Endothelial cell (in vitro differentiated cells): Measurements from ENCODE around the gene DAZAP2. TPM values are rescaled to one million over a fixed set of nuclear protein-coding genes. Genes with fewer than 3 reads are reported as not detected.
A peak's percentile ranks its signal among the peaks of the same experiment; 100 is the strongest.
"Not testable (repeated sequence)": the region's sequence is repeated elsewhere in the genome, so short reads cannot be mapped to it uniquely, and the experiment has no call there.

Experiments
- DNase-seq: peaks from one replicate; pipeline ENCODE4 v3.0.0; 2021; ENCODE audit warnings: low spot score
- H3K27ac Mint-ChIP-seq: one replicate; pipeline ENCODE4 v1.8.0; 2021; ENCODE audit warnings: mixed read lengths, inconsistent platforms; ENCODE audit not compliant: unreplicated experiment
- H3K27me3 Mint-ChIP-seq: one replicate; pipeline ENCODE4 v1.8.0; 2021; ENCODE audit warnings: mild to moderate bottlenecking, moderate library complexity, mixed read lengths, inconsistent platforms; ENCODE audit not compliant: unreplicated experiment
- H3K36me3 Mint-ChIP-seq: one replicate; pipeline ENCODE4 v1.8.0; 2021; ENCODE audit warnings: mild to moderate bottlenecking, low read depth, mixed read lengths, inconsistent platforms; ENCODE audit not compliant: unreplicated experiment
- H3K4me1 Mint-ChIP-seq: one replicate; pipeline ENCODE4 v1.8.0; 2021; ENCODE audit warnings: mild to moderate bottlenecking, mixed read lengths, inconsistent platforms; ENCODE audit not compliant: unreplicated experiment
- H3K4me3 Mint-ChIP-seq: one replicate; pipeline ENCODE4 v1.8.0; 2021; ENCODE audit warnings: mild to moderate bottlenecking, mixed read lengths, inconsistent platforms; ENCODE audit not compliant: unreplicated experiment
- H3K9me3 Mint-ChIP-seq: one replicate; pipeline ENCODE4 v1.8.0; 2021; ENCODE audit warnings: mixed read lengths, inconsistent platforms; ENCODE audit not compliant: unreplicated experiment
- CTCF ChIP-seq: fragments of 200-600 bp; sonication (generic); IDR thresholded peaks from one replicate; pipeline ENCODE4 v1.5.0; 2021; ENCODE audit warnings: antibody characterized with exemption; ENCODE audit not compliant: unreplicated experiment
- total RNA-seq: library from RNA; stranded (reverse); fragmentation: NEBNext Ultra II Directional; extraction: Animal tissue kit (Norgen Biotek cat#: 25700); gene quantifications from one replicate; pipeline ENCODE4 v1.2.1, GENCODE V29; 2021; ENCODE audit not compliant: unreplicated experiment

Gene DAZAP2
- total RNA-seq, 1 donor from 2014 or later: 28.1 TPM

DNA sequence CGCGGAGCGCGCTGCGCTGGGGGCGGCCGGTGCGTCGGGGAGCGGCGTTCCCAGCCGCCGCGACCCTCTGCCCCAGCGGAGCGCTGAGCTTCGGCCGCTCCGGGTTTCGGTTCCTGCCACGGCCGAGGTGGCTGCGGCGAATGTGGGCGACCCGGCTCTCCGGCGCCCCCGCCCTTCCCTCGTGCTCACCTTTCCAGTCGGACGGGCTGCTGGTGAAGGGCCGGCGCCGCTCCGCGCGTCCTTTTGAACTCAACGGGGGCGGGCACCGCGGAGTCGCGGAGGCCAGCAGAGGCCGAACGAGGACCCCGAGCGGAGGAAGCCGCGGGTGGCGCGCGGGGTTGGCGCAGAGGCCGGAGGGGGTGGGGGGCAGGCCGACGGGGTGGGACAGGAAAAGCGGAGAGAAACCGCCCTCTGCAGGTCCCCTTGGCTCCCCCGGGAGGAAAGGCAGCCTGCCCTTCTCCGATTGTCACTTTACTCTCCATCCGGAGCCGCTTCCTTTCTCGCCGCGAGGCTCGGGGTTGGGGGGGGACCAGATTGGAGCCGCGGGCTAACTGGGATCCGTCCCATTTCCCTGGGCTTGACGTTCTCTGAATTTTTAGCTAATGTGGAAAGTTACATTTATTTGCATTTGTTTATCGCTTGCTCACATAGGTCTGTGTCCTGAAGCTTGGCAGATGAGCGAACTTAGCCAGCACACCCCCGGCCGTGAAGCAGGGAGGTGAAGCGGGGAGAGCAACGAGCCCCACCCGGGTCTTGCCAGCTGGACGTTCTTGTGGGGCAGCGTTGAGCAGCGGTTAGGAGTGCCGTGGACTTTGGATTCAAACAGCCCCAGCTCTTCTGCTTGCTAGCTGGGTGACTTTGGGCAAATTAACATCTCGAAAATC lies 31.7 kb downstream of the DAZAP2 start, which contains the start of gene SMAGP:
Gene SMAGP, minus strand, starts transcription at position 349 of the 884 bp plus-strand sequence. CDS start 1,137 bp downstream, outside the sequence.
- Mint-ChIP-seq H3K4me1 (peaks cover 36% of the 10 kb centered on the region), H3K36me3 (peaks cover 28% of the 10 kb centered on the region), H3K27ac (peak within 1 kb of the TSS; percentile 98), H3K4me3 (peak within 1 kb of the TSS; percentile 96), H3K9me3 (no peaks in the 10 kb centered on the region), H3K27me3 (peaks cover 5% of the 10 kb centered on the region)
- TF ChIP-seq CTCF: no peak
- DNase-seq: peak; percentile 78

DNA sequence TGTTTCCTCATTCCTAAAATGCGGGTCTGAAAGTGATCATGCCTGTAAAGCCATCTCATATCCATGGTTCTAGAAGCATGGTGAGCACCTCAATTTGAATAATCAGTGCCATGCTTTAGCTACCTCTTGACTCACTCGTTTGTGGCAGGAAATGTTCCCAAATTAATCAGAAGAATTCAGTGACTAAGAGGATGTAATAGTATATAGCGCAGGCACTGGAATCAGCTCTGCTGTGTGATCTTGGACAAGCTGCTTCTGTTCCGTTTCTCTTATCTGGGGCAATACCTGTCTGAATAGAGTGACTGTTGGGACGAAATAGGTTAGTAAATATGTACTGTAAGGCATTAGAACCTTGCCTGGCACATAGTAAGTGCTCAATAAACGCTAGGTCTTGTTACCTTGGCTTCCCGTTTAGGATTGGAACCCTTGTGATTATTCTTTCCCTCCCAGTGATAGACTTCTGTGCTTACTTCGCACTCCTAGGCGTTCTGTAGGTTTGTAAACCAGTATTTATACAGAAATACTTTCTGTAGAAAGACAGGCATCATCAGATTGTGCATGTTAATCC lies 32.4 kb downstream of the DAZAP2 start:
- TF ChIP-seq CTCF: no peak
- Mint-ChIP-seq H3K9me3 (no peaks in the 10 kb centered on the region), H3K27me3 (peaks cover 5% of the 10 kb centered on the region), H3K36me3 (peaks cover 24% of the 10 kb centered on the region), H3K4me3 (peak overlapping the region; percentile 92), H3K4me1 (peaks cover 31% of the 10 kb centered on the region), H3K27ac (peak overlapping the region; percentile 92)
- no peak for DNase-seq

DNA sequence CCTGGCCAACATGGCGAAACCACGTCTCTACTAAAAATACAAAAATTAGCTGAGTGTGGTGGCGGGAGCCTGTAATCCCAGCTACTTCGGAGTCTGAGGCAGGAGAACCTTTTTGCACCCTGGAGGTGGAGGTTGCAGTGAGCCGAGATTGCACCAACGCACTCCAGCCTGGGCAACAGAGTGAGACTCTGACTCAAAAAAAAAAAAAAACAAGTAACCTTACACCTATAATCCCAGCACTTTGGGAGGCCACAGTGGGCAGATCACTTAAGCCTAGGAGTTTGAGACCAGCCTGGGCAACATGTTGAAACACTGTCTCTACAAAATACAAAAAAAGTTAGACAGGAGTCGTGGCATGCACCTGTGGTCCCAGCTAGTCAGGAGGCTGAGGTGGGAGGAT lies 34.2 kb downstream of the DAZAP2 start:
- not testable (repeated sequence) for H3K27ac Mint-ChIP-seq, H3K4me3 Mint-ChIP-seq
- peaks cover 22% of the 10 kb centered on the region for H3K4me1 Mint-ChIP-seq

DNA sequence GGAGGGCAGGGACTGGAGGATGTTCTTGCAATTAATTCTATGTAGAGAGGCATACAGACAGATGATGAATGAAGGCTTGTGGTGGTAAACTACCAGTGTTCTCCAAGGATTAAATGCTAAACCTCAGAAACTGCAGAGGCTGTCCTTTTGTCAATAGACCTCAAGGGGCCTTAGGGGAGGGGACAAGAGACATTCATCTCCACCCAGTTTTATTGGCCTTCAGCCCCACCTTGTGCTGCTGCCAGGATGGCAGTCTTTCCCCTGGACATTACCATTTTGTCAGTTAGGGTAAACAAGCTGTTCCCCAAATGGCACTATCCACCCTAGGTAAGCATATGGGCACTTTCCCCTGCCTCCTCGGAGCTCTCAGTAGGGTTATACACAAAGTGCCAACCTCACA lies 36.5 kb downstream of the DAZAP2 start:
- Mint-ChIP-seq H3K4me1 (peaks cover 10% of the 10 kb centered on the region), H3K27ac (no peak overlapping the region), H3K36me3 (peaks cover 7% of the 10 kb centered on the region), H3K9me3 (no peaks in the 10 kb centered on the region), H3K27me3 (peaks cover 5% of the 10 kb centered on the region), H3K4me3 (no peak overlapping the region)
- no peak for TF ChIP-seq CTCF
- no peak for DNase-seq

More for the DNA sequence above, 34.2 kb downstream of the DAZAP2 start:
- not testable (repeated sequence) for H3K27me3 Mint-ChIP-seq, H3K9me3 Mint-ChIP-seq, DNase-seq
- H3K36me3 Mint-ChIP-seq: peaks cover 17% of the 10 kb centered on the region

- Mint-ChIP-seq H3K4me1 (no peaks in the 10 kb centered on the region), H3K27ac (no peak overlapping the region), H3K36me3 (no peaks in the 10 kb centered on the region), H3K27me3 (no peaks in the 10 kb centered on the region), H3K9me3 (no peaks in the 10 kb centered on the region), H3K4me3 (no peak overlapping the region)
- no peak for DNase-seq
- TF ChIP-seq CTCF: no peak
Measured at GRCh38 chr12:51281202-51281924, 42.7 kb downstream of the DAZAP2 start.
